Peyer's patch (tissue), 4 donors: ENCODE measurements around the gene FOXD2. TPM values are rescaled to one million over a fixed set of nuclear protein-coding genes. Genes with fewer than 3 reads are reported as not detected.
A peak's percentile ranks its signal among the peaks of the same experiment; 100 is the strongest.

Experiments
- DNase-seq, 3 donors: peaks; one replicate each; pipeline ENCODE4 v3.0.0-alpha.2; 2017 to 2019
- H3K27ac ChIP-seq, 4 donors: fragments of 200-600 bp; sonication (generic); one replicate each; pipeline ENCODE4 v1.5.1; 2016 to 2019
- H3K27me3 ChIP-seq, 2 donors: fragments of 200-600 bp; sonication (generic); one replicate each; pipeline ENCODE4 v1.5.1; 2019
- H3K36me3 ChIP-seq, 3 donors: fragments of 200-600 bp; sonication (generic); one replicate each; pipeline ENCODE4 v1.5.1; 2016 to 2019
- H3K4me1 ChIP-seq, 4 donors: fragments of 200-600 bp; sonication (generic); one replicate each; pipeline ENCODE4 v1.5.1; 2016 to 2019
- H3K4me3 ChIP-seq, 4 donors: fragments of 200-600 bp; sonication (generic); 1 replicate in 3 of 4; 2 replicates in 1 of 4; pipeline ENCODE4 v1.5.1; 2016 to 2019; ENCODE audit warnings: mild to moderate bottlenecking in 1 of 4
- H3K9me3 ChIP-seq, 4 donors: fragments of 200-600 bp; sonication (generic); one replicate each; pipeline ENCODE4 v1.5.1; 2016 to 2019; ENCODE audit warnings: mild to moderate bottlenecking in 1 of 4
- CTCF ChIP-seq, 6 experiments: fragments of 450-650 bp in 4 of 6; fragments of 200-600 bp in 2 of 6; sonication (generic) in 1 of 6; IDR thresholded peaks; one replicate each; pipeline ENCODE4 v1.5.1; 2017 to 2019; ENCODE audit warnings: antibody characterized with exemption in 6 of 6, mild to moderate bottlenecking in 3 of 6, moderate library complexity in 1 of 6
- POLR2A ChIP-seq, 2 donors: fragments of 450-650 bp; IDR thresholded peaks; one replicate each; pipeline ENCODE4 v1.5.1; 2017; ENCODE audit warnings: antibody characterized with exemption in 2 of 2, mild to moderate bottlenecking in 2 of 2, moderate library complexity in 2 of 2
- total RNA-seq, 4 donors: library from RNA; depleted of rRNA; stranded (reverse); fragments of >200 nt; gene quantifications; one replicate each; pipeline ENCODE4 v1.1.0, GENCODE V29; 2016

FOXD2 gene
- 1 to 10 TPM in 3 of 4 donors, not detected in 1; 1.1 to 1.5 (median 1.3) TPM for total RNA-seq

GRCh38 chr1:47437447-47438164 lies at the start of gene FOXD2:
Gene FOXD2 (plus strand): TSS chr1:47438044. CDS start chr1:47438136, 92 bp downstream.
- H3K27me3 ChIP-seq = peaks cover 0 to 39% of the 10 kb centered on the region in 2 donors
- peaks cover 0 to 37% (median 8%) of the 10 kb centered on the region in 4 donors for H3K4me1 ChIP-seq
- no peaks in the 10 kb centered on the region for H3K9me3 ChIP-seq
- no peaks in the 10 kb centered on the region for H3K36me3 ChIP-seq
- TF ChIP-seq CTCF (IDR thresholded peaks at IDR 0.05) (peak; percentile 91 to 100 (median 100)), POLR2A (IDR thresholded peaks at IDR 0.05) (peak; percentile 37 to 71)
- H3K4me3 ChIP-seq = peak within 1 kb of the TSS; percentile 55 to 91 (median 74)
- peak within 1 kb of the TSS; percentile 79 to 98 (median 82) for H3K27ac ChIP-seq
- DNase-seq = peak; percentile 83 to 95 (median 94)

GRCh38 chr1:47388891-47389238 lies 49.0 kb upstream of the FOXD2 start:
- Histone ChIP-seq H3K4me1 (peaks cover 0 to 6% (median 0%) of the 10 kb centered on the region in 4 donors), H3K27ac (no peak overlapping the region), H3K36me3 (no peaks in the 10 kb centered on the region), H3K9me3 (no peaks in the 10 kb centered on the region), H3K4me3 (no peak overlapping the region), H3K27me3 (no peaks in the 10 kb centered on the region)
- TF ChIP-seq POLR2A (IDR thresholded peaks at IDR 0.05) (no peak), CTCF (IDR thresholded peaks at IDR 0.05) (peak in 4 of 6 experiments; percentile 59 to 83 (median 80))
- peak; percentile 20 to 79 (median 77) for DNase-seq

- H3K27ac ChIP-seq = no peak overlapping the region
- no peaks in the 10 kb centered on the region for H3K27me3 ChIP-seq
- TF ChIP-seq POLR2A (IDR thresholded peaks at IDR 0.05) (no peak), CTCF (IDR thresholded peaks at IDR 0.05) (no peak)
- no peak for DNase-seq
- H3K36me3 ChIP-seq = no peaks in the 10 kb centered on the region
- no peak overlapping the region for H3K4me3 ChIP-seq
- H3K9me3 ChIP-seq = no peaks in the 10 kb centered on the region
- peaks cover 0 to 6% (median 0%) of the 10 kb centered on the region in 4 donors for H3K4me1 ChIP-seq
Measured at GRCh38 chr1:47389731-47390130, 48.1 kb upstream of the FOXD2 start.

GRCh38 chr1:47390843-47391242 lies 47.0 kb upstream of the FOXD2 start:
- no peak for DNase-seq
- TF ChIP-seq POLR2A (IDR thresholded peaks at IDR 0.05) (no peak), CTCF (IDR thresholded peaks at IDR 0.05) (no peak)
- Histone ChIP-seq H3K9me3 (no peaks in the 10 kb centered on the region), H3K4me1 (peaks cover 0 to 6% (median 0%) of the 10 kb centered on the region in 4 donors), H3K36me3 (no peaks in the 10 kb centered on the region), H3K4me3 (no peak overlapping the region), H3K27me3 (no peaks in the 10 kb centered on the region), H3K27ac (peak overlapping the region in 1 of 4 donors; percentile 52)

GRCh38 chr1:47393141-47393540 lies 44.7 kb upstream of the FOXD2 start:
- Histone ChIP-seq H3K4me3 (no peak overlapping the region), H3K36me3 (no peaks in the 10 kb centered on the region), H3K4me1 (peaks cover 0 to 6% (median 0%) of the 10 kb centered on the region in 4 donors), H3K9me3 (no peaks in the 10 kb centered on the region), H3K27me3 (no peaks in the 10 kb centered on the region), H3K27ac (no peak overlapping the region)
- DNase-seq = no peak
- no peak for TF ChIP-seq POLR2A (IDR thresholded peaks at IDR 0.05)
- TF ChIP-seq CTCF (IDR thresholded peaks at IDR 0.05) = no peak
